GM19455 (cell line): Measurements from ENCODE around the gene RAB18.
"Not testable (repeated sequence)": the region's sequence is repeated elsewhere in the genome, so short reads cannot be mapped to it uniquely, and the experiment has no call there.

Experiments used
- ATAC-seq: cut with Tn5 transposase; IDR thresholded peaks from one replicate; pipeline ENCODE4 v1.9.1; 2021; ENCODE audit not compliant: unreplicated experiment

RAB18 gene

DNA sequence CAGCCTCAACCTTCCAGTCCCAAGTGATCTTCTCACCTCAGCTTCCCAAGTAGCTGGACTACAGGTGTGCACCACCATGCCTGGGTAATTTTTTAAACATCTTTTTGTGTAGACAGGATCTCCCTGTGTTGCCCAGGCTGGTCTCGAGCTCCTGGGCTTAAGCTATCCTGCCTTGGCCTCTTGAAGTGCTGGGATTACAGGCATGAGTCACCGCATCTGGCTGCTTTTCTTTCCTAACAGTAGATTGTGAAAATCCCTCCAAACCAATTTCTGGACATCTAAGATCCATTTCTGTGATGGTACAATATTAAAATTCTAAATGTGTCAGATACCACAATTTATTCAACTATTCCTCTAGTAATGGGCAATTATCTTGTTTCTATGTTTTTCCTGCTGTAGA, 38.7 kb downstream of the RAB18 start:
- no peak for ATAC-seq

- ATAC-seq, result no peak
Observed at GRCh38 chr10:27547047-27547446, 42.9 kb downstream of the RAB18 start.

- no peak for ATAC-seq
Observed at GRCh38 chr10:27547482-27547881, 43.4 kb downstream of the RAB18 start.

- ATAC-seq, result no peak
Observed at GRCh38 chr10:27550823-27551222, 46.7 kb downstream of the RAB18 start.

DNA sequence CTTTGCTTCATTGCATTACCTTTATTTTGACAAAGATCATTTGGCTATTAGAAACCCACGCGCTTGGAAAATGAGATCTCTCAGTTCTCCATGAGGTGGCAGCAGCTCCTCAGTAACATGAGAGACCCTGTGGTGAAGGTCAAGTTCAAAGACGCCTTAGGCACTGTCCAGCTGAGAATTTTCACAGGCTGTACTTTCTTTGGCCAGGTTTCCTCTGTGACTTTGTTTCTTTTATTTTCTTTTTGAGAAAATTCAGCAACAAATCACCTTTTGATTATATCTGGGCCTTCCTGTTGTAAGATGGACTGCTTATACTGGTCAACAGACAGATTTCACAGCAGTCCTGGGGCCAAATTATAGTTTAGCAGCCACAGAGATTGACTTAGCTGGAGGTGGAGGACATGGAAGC, 54.5 kb downstream of the RAB18 start:
- ATAC-seq, result peak; percentile 68

- no peak for ATAC-seq
Observed at GRCh38 chr10:27561334-27561733, 57.2 kb downstream of the RAB18 start.

DNA sequence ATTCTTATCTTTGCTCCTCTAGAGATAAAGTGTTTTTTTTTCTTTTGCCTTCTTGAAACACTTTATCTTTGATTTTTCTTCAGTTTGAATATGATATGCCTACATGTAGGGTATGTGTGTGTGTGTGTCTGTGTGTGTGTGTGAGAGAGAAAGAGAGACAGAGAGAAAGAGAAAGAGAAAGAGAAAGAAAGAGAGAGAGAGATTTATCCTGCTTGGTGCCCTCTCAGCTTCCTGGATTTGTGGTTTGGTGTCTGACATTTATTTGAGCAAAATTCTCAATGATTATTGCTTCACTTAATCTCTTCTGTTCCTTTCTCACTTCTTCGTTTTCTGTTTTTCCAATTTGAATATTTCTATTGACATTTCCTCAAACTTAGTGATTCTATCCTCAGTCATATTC, 60.3 kb downstream of the RAB18 start:
- no peak for ATAC-seq

GRCh38 chr10:27564880-27565279, 60.8 kb downstream of the RAB18 start:
- ATAC-seq, result no peak

- ATAC-seq, result no peak
Observed at GRCh38 chr10:27568196-27569175, 64.4 kb downstream of the RAB18 start.

- no peak for ATAC-seq
Observed at GRCh38 chr10:27569946-27570345, 65.8 kb downstream of the RAB18 start.

GRCh38 chr10:27577038-27577437, 72.9 kb downstream of the RAB18 start:
- ATAC-seq, result not testable (repeated sequence)

GRCh38 chr10:27578316-27578715, 74.2 kb downstream of the RAB18 start:
- ATAC-seq, result no peak

- ATAC-seq, result no peak
Observed at GRCh38 chr10:27581225-27581624, 77.1 kb downstream of the RAB18 start.

DNA sequence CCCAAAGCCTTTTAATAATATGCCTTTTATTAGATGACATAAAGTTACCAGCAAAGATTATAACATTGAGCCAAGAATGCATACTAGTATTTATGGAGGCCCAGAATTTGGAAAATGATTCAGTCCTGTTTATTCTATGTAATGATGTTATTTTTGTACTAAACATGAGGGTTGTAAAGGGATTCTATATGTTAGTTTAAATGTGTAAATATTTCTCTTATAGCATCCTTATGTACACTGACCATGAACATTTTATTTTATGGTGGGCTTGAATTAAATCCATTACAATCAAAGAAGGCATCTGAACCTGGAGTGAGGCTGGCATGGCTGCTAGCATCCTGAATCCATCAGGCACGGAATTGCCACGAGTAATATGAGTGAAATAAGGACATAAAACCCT, 80.2 kb downstream of the RAB18 start:
- no peak for ATAC-seq
